LNCaP clone FGC (cell line): ENCODE measurements around the gene FKRP.

Experiments used
- DNase-seq: peaks from one replicate; pipeline ENCODE4 v3.0.0-alpha.2; 2011; ENCODE audit warnings: low read depth
- H3K4me3 ChIP-seq: 2 replicates; pipeline ENCODE4 v1.5.1; 2011; ENCODE audit warnings: mild to moderate bottlenecking, low read depth, low read length, control low read depth
- CTCF ChIP-seq: IDR thresholded peaks from 2 replicates; pipeline ENCODE4 v1.5.1; 2012; ENCODE audit warnings: mild to moderate bottlenecking; ENCODE audit not compliant: control insufficient read depth, insufficient read depth; ENCODE audit errors: extremely low read depth

FKRP gene

GRCh38 chr19:46748325-46749109 is 2.7 kb downstream of the FKRP start:
- H3K4me3 ChIP-seq, result no peak overlapping the region
- DNase-seq, result no peak
- peak; percentile 44 for TF ChIP-seq CTCF

- TF ChIP-seq CTCF, result peak; percentile 23; the same call in 1 of the 2 replicates
- DNase-seq, result no peak
- no peak overlapping the region for H3K4me3 ChIP-seq
Measured at GRCh38 chr19:46753420-46754155, 7.7 kb downstream of the FKRP start.

GRCh38 chr19:46755077-46755852 is 9.4 kb downstream of the FKRP start:
- no peak for DNase-seq
- no peak overlapping the region for H3K4me3 ChIP-seq
- no peak for TF ChIP-seq CTCF

GRCh38 chr19:46755853-46756543 is 10.1 kb downstream of the FKRP start:
- TF ChIP-seq CTCF, result no peak
- H3K4me3 ChIP-seq, result no peak overlapping the region
- DNase-seq, result no peak

- no peak for DNase-seq
- no peak overlapping the region for H3K4me3 ChIP-seq
- no peak for TF ChIP-seq CTCF
Measured at GRCh38 chr19:46756544-46756888, 10.7 kb downstream of the FKRP start.

- no peak for DNase-seq
- TF ChIP-seq CTCF, result no peak
- no peak overlapping the region for H3K4me3 ChIP-seq
Measured at GRCh38 chr19:46759206-46759605, 13.3 kb downstream of the FKRP start.
